CD4-positive, alpha-beta T cell treated with Interleukin-21 for 1 hour (primary cell): ENCODE measurements around the gene SYNE2.
"Not testable (repeated sequence)": the region's sequence is repeated elsewhere in the genome, so short reads cannot be mapped to it uniquely, and the experiment has no call there.

Source experiments
- DNase-seq: peaks from one replicate; pipeline ENCODE4 v3.0.0-alpha.2; 2020

SYNE2 gene

GRCh38 chr14:64026600-64026999 lies 173.8 kb downstream of the SYNE2 start:
- DNase-seq: peak; percentile 4

- no peak for DNase-seq
Observed at GRCh38 chr14:64035143-64035542, 182.3 kb downstream of the SYNE2 start.

- not testable (repeated sequence) for DNase-seq
Observed at GRCh38 chr14:64037869-64038745, 185.3 kb downstream of the SYNE2 start.

GRCh38 chr14:64038841-64039542 lies 186.2 kb downstream of the SYNE2 start:
- no peak for DNase-seq

- DNase-seq: no peak
Observed at GRCh38 chr14:64040044-64040443, 187.2 kb downstream of the SYNE2 start.

GRCh38 chr14:64043296-64043695 lies 190.5 kb downstream of the SYNE2 start:
- not testable (repeated sequence) for DNase-seq

- DNase-seq: no peak
Observed at GRCh38 chr14:64045091-64045490, 192.3 kb downstream of the SYNE2 start.

GRCh38 chr14:64049616-64050381 lies 197.0 kb downstream of the SYNE2 start:
- no peak for DNase-seq

- DNase-seq: no peak
Observed at GRCh38 chr14:64053694-64054669, 201.2 kb downstream of the SYNE2 start.

GRCh38 chr14:64059454-64060198 lies 206.8 kb downstream of the SYNE2 start:
- no peak for DNase-seq

GRCh38 chr14:64060199-64060545 lies 207.4 kb downstream of the SYNE2 start:
- no peak for DNase-seq

GRCh38 chr14:64060648-64061096 lies 207.9 kb downstream of the SYNE2 start:
- peak; percentile 2 for DNase-seq

- no peak for DNase-seq
Observed at GRCh38 chr14:64061115-64061514, 208.3 kb downstream of the SYNE2 start.

- no peak for DNase-seq
Observed at GRCh38 chr14:64061706-64062105, 208.9 kb downstream of the SYNE2 start.

- no peak for DNase-seq
Observed at GRCh38 chr14:64062381-64063115, 209.7 kb downstream of the SYNE2 start.

- no peak for DNase-seq
Observed at GRCh38 chr14:64064447-64064846, 211.6 kb downstream of the SYNE2 start.

- DNase-seq: no peak
Observed at GRCh38 chr14:64069634-64070359, 217.0 kb downstream of the SYNE2 start.

- DNase-seq: no peak
Observed at GRCh38 chr14:64074961-64075612, 222.3 kb downstream of the SYNE2 start.

- DNase-seq: no peak
Observed at GRCh38 chr14:64075613-64076005, 222.8 kb downstream of the SYNE2 start.
